Body of pancreas (tissue), 4 donors: ENCODE results near the gene STARD6. TPM values are rescaled to one million over a fixed set of nuclear protein-coding genes. Genes with fewer than 3 reads are reported as not detected.

Experiments used
- ATAC-seq: fragments of 150-250 bp; one replicate; pipeline ENCODE4 v1.9.1; 2016
- DNase-seq, 4 donors: peaks; one replicate each; pipeline ENCODE4 v3.0.0-alpha.2; 2019
- H3K27ac ChIP-seq, 4 donors: fragments of 200-600 bp; sonication (generic); 1 replicate in 3 of 4; 2 replicates in 1 of 4; pipeline versions ENCODE4 v1.5.1 to v1.6.1; 2016 to 2019; ENCODE audit warnings: mild to moderate bottlenecking in 1 of 4, mixed read lengths in 1 of 4, moderate library complexity in 1 of 4
- H3K27me3 ChIP-seq, 2 donors: fragments of 200-600 bp; sonication (generic); one replicate each; pipeline ENCODE4 v1.6.0; 2016; ENCODE audit warnings: mild to moderate bottlenecking in 1 of 2
- H3K36me3 ChIP-seq, 2 donors: fragments of 200-600 bp; sonication (generic); replicated peaks in 1 of 2; 2 replicates each; pipeline ENCODE4 v1.5.1; 2016; ENCODE audit warnings: low read depth in 2 of 2; ENCODE audit not compliant: insufficient read depth in 1 of 2
- H3K4me1 ChIP-seq: fragments of 200-600 bp; sonication (generic); one replicate; pipeline ENCODE4 v1.6.0; 2016
- H3K4me3 ChIP-seq, 2 donors: fragments of 200-600 bp; sonication (generic); 1 replicate in 1 of 2; 2 replicates in 1 of 2; pipeline ENCODE4 v1.5.1; 2016 to 2019
- H3K9me3 ChIP-seq, 3 donors: fragments of 200-600 bp; sonication (generic); 1 replicate in 2 of 3; 2 replicates in 1 of 3; pipeline ENCODE4 v1.5.1; 2016
- CTCF ChIP-seq, 7 experiments: fragments of 450-650 bp in 4 of 7; fragments of 200-600 bp in 3 of 7; sonication (generic) in 3 of 7; IDR thresholded peaks; one replicate each; pipeline ENCODE4 v1.5.1; 2016 to 2019; ENCODE audit warnings: antibody characterized with exemption in 7 of 7
- POLR2A ChIP-seq, 3 donors: fragments of 450-650 bp; IDR thresholded peaks; one replicate each; pipeline ENCODE4 v1.6.1; 2016; ENCODE audit warnings: antibody characterized with exemption in 3 of 3, mild to moderate bottlenecking in 2 of 3
- WGBS, 2 donors: methylation state at CpG; one replicate each; pipeline ENCODE4 v1.1.5; 2017; 5-methylcytosine and 5-hydroxymethylcytosine counted together
- intact Hi-C: fragments of 100-400 bp; cut with DNase I; formaldehyde crosslinking; loops from one replicate; pipeline ENCODE4 v1.15.1; 2023
- small RNA-seq: library from RNA; depleted of rRNA; stranded (forward); fragments of <200 nt; gene quantifications from one replicate; pipeline ENCODE3, GENCODE V24; 2016
- total RNA-seq, 2 donors: library from RNA; depleted of rRNA; stranded (reverse); fragments of >200 nt; gene quantifications; one replicate each; pipeline ENCODE4 v1.1.0, GENCODE V29; 2016

STARD6 gene
- total RNA-seq, 2 donors from 2014 or later = not detected

GRCh38 chr18:54278615-54279014, 79.0 kb downstream of the STARD6 start:
- TF ChIP-seq CTCF (IDR thresholded peaks at IDR 0.05) (no peak), POLR2A (IDR thresholded peaks at IDR 0.05) (no peak)
- Histone ChIP-seq H3K4me1 (peaks cover 15% of the 10 kb centered on the region), H3K27me3 (no peaks in the 10 kb centered on the region), H3K36me3 (peaks cover 0 to 4% of the 10 kb centered on the region in 2 donors), H3K27ac (no peak overlapping the region), H3K9me3 (no peaks in the 10 kb centered on the region), H3K4me3 (no peak overlapping the region)
- 79 to 97% methylated on average over 1 of the region's 1 CpG for WGBS, 2 donors
- intact Hi-C loops = no loop called here
- no peak for DNase-seq
- no peak for ATAC-seq

- no peak for ATAC-seq
- intact Hi-C loops = no loop called here
- TF ChIP-seq POLR2A (IDR thresholded peaks at IDR 0.05) = no peak
- TF ChIP-seq CTCF (IDR thresholded peaks at IDR 0.05) = no peak
- Histone ChIP-seq H3K4me1 (peaks cover 15% of the 10 kb centered on the region), H3K27ac (no peak overlapping the region), H3K4me3 (no peak overlapping the region), H3K9me3 (no peaks in the 10 kb centered on the region), H3K36me3 (peaks cover 0 to 4% of the 10 kb centered on the region in 2 donors), H3K27me3 (no peaks in the 10 kb centered on the region)
- DNase-seq = no peak
- 95% methylated on average over 3 of the region's 3 CpGs for WGBS, 2 donors
Measured at GRCh38 chr18:54277899-54278298, 79.8 kb downstream of the STARD6 start.

Small RNAs within 50 kb of the gene (small RNA-seq; reads per million reads assigned to genes)
- gene SNRPGP2 = not detected

Other genes starting within 250 kb of the STARD6 start
- gene MBD2, start 133.2 kb downstream of the STARD6 start, total RNA-seq = 10 to 100 TPM; 26.4 to 29.1 TPM
- gene POLI, start 88.3 kb downstream of the STARD6 start, total RNA-seq = 10 to 100 TPM; 30.7 to 34.2 TPM
- gene C18orf54, start within 50 bp of the STARD6 start, total RNA-seq = 1 to 10 TPM in 1 of 2 donors, under 1 TPM in 1; 0.33 to 2.6 TPM
- gene DYNAP, start 233.4 kb upstream of the STARD6 start, total RNA-seq = not detected